Activated naive CD4-positive, alpha-beta T cell treated with anti-CD3 and anti-CD28 coated beads, Interleukin-2, amount 50 U/mL, for 72 hours (primary cell): ENCODE measurements around the gene GSAP. TPM values are rescaled to one million over a fixed set of nuclear protein-coding genes. Genes with fewer than 3 reads are reported as not detected.

ENCODE experiments used
- ATAC-seq, 2 donors: fragments of 150-1000 bp; cut with Tn5 transposase; 2 replicates each; pipeline ENCODE4 v1.10.0; 2021; ENCODE audit warnings: mild to moderate bottlenecking in 2 of 2, moderate library complexity in 2 of 2
- DNase-seq, 2 donors: peaks; one replicate each; pipeline ENCODE4 v3.0.0; 2021 to 2022; ENCODE audit warnings: low spot score in 2 of 2
- H3K27ac Mint-ChIP-seq, 2 donors: one replicate each; pipeline ENCODE4 v1.8.0; 2022; ENCODE audit warnings: mild to moderate bottlenecking in 2 of 2, mixed read lengths in 2 of 2
- H3K36me3 Mint-ChIP-seq, 2 donors: one replicate each; pipeline ENCODE4 v1.8.0; 2022; ENCODE audit warnings: mixed read lengths in 2 of 2
- H3K9me3 Mint-ChIP-seq, 2 donors: one replicate each; pipeline ENCODE4 v1.8.0; 2022; ENCODE audit warnings: mixed read lengths in 2 of 2
- total RNA-seq, 2 donors: library from RNA; stranded (reverse); gene quantifications; one replicate each; pipeline ENCODE4 v1.2.3, GENCODE V29; 2022

Gene GSAP
- total RNA-seq, 2 donors from 2014 or later = 1.2 to 4.1 TPM

DNA sequence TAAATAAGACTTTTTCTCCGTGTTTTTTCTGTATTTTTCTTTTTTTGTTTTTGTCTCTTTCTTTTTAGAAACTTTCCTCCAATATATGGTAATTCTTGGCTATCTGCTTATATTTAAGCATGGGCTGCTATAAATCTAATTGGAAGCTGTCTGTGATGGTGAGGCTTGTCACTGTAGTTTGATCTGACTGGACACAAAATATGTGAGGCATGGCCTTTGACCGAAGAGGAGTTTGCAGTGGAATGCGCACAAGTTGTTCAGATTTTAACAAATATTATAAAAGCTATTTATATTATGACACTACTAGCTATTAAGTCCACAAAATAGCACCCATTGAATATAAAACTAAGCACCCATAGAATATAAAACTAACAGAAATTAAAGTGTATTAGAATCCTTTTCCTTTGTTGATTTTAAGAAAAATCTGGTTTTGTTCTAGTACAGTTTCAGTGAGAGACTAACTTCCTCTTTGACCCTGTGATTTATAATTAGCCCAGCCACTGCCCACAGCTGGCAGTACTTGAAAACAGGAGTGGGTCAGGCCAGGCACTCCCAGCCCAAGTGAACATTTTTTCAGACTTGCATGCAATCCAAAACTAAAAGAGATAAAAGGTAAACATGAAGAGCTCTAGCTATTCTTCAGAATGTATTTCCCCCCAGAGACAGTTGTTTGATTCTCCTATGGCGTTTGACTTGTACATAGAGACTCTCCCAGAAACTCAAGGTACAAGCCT lies 146.6 kb downstream of the GSAP start:
- H3K36me3 Mint-ChIP-seq = no peaks in the 10 kb centered on the region
- ATAC-seq (no peak), DNase-seq (no peak)
- no peaks in the 10 kb centered on the region for H3K9me3 Mint-ChIP-seq
- no peak overlapping the region for H3K27ac Mint-ChIP-seq

DNA sequence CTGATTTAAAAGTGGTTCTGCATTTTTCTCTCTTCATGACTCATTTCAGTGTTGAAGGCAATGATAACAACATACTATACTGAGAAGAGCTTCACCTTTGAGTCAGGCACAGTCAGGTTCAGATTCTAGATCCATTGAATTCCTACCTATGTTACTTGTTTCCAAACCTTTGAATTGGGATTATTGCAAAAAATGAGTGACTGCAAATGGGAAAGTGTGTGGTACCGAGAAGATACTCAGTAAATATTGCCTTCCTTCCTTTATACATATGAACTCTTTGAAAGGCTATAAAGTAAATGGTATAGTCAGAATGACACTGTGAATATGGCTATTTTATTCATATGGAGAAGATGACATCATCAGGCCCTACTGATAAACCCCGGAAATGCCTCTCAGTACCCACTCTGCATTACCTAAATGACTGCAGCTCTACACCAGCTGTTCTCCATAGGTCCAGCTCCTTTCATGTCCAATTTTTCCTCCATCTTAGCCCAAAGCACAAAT lies 149.8 kb downstream of the GSAP start:
- Mint-ChIP-seq H3K27ac (peak overlapping the region in 1 of 2 donors; percentile 71), H3K9me3 (no peaks in the 10 kb centered on the region), H3K36me3 (no peaks in the 10 kb centered on the region)
- peak in 1 of 2 donors; percentile 41 for DNase-seq
- peak; percentile 93 to 97 for ATAC-seq

DNA sequence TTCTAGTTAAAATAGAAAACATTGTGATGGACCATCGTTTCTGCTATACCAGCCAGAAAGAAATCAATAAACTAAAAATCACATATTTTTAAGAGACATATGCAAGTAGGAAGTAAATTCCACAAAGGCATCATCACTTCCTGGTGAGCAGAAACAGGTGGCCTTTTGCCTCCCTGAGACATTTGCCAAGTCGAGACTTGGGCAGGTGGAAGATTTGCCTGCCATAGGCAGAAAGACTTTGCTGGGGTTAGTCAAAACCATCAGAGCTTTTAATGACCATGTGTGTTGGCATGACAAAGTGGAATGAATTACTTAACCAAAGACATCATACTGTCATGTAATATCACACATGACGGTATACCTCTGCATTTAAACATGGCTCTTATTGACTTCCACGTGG lies 150.5 kb downstream of the GSAP start:
- ATAC-seq (peak in 1 of 2 donors; percentile 22), DNase-seq (no peak)
- Mint-ChIP-seq H3K9me3 (no peaks in the 10 kb centered on the region), H3K27ac (peak overlapping the region in 1 of 2 donors; percentile 71), H3K36me3 (no peaks in the 10 kb centered on the region)

DNA sequence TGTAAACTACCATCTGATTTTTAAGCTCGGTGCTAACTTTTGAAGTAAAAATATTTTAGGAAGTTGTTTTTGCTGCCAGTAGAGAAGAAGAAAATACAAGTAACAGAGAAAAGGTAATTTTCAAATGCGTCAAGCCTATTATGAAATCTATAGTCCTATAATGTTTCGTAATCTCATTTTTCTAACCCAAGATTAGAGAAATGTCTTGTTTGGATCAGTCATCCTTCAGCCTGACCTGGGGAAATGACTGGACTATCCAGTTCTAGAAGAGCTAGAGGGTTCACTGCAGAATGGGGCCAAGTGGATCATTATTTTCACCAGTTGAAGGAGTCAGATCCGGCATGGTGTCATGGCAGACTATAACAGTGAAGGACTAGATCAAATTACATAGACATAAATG lies 153.8 kb downstream of the GSAP start:
- DNase-seq (no peak), ATAC-seq (no peak)
- Mint-ChIP-seq H3K36me3 (no peaks in the 10 kb centered on the region), H3K27ac (peak overlapping the region in 1 of 2 donors; percentile 15), H3K9me3 (no peaks in the 10 kb centered on the region)

Other genes with a start within 250 kb of the GSAP start
- gene FGL2, start 216.5 kb downstream of the GSAP start, total RNA-seq = under 1 TPM in 1 of 2 donors, not detected in 1; 0.14 TPM
- 10 to 100 TPM; 13.6 to 21.9 TPM for gene PTPN12, start 120.9 kb upstream of the GSAP start, total RNA-seq